IMR-90 (cell line): ENCODE results near the gene CMTM7. TPM values are rescaled to one million over a fixed set of nuclear protein-coding genes. Genes with fewer than 3 reads are reported as not detected.

Experiments used
- ATAC-seq: fragments of 200-7000 bp; cut with Tn5 transposase; 2 replicates; pipeline ENCODE4 v1.9.1; 2020; ENCODE audit warnings: low read depth, mild to moderate bottlenecking, moderate library complexity
- BruUV-seq: library from RNA; stranded (reverse); fragments of 400-500 nt; replicated peaks from 2 replicates; lab custom pipeline; 2021; lab: Mats Ljungman, UMichigan
- CTCF ChIA-PET: fragments of 300-600 bp; formaldehyde crosslinking; extraction: SDS; loops from one replicate; lab custom pipeline; 2021; ENCODE audit warnings: antibody characterized with exemption; lab: Yijun Ruan, JAX
- POLR2A ChIA-PET: fragments of 300-600 bp; sonication (Branson Sonifier 250); formaldehyde crosslinking; loops from one replicate; lab custom pipeline; 2022; ENCODE audit warnings: antibody characterized with exemption; ENCODE audit not compliant: unreplicated experiment; lab: Charles Lee
- DNase-seq: peaks from one replicate; pipeline ENCODE4 v3.0.0; 2013
- H2AFZ ChIP-seq: replicated peaks from 2 replicates; pipeline ENCODE3; 2013; ENCODE audit warnings: low read length, mild to moderate bottlenecking; ENCODE audit not compliant: poor library complexity
- H2AK5ac ChIP-seq: 2 replicates; pipeline ENCODE4 v1.6.1; 2013; ENCODE audit warnings: low read depth, low read length, inconsistent platforms
- H2AK9ac ChIP-seq: replicated peaks from 2 replicates; pipeline ENCODE3; 2013; ENCODE audit warnings: mild to moderate bottlenecking, low read depth, low read length, moderate library complexity; ENCODE audit not compliant: poor library complexity
- H2BK120ac ChIP-seq: 2 replicates; pipeline ENCODE4 v1.6.1; 2013; ENCODE audit warnings: low read depth, low read length, inconsistent platforms
- H2BK15ac ChIP-seq: 3 replicates; pipeline ENCODE4 v1.6.1; 2013; ENCODE audit warnings: low read depth, low read length, inconsistent platforms
- H2BK20ac ChIP-seq: 2 replicates; pipeline ENCODE4 v1.6.1; 2013; ENCODE audit warnings: low read depth, mild to moderate bottlenecking, inconsistent platforms, low read length, moderate library complexity
- H2BK5ac ChIP-seq: 2 replicates; pipeline ENCODE4 v1.6.1; 2013; ENCODE audit warnings: mild to moderate bottlenecking, low read depth, low read length, inconsistent platforms; ENCODE audit not compliant: poor library complexity, severe bottlenecking
- H3K14ac ChIP-seq: replicated peaks from 2 replicates; pipeline ENCODE4 v1.6.1; 2013; ENCODE audit warnings: low read depth, low read length, inconsistent platforms
- H3K18ac ChIP-seq: 2 replicates; pipeline ENCODE4 v1.6.1; 2013; ENCODE audit warnings: low read depth, low read length, control low read depth
- H3K23ac ChIP-seq: 2 replicates; pipeline ENCODE4 v1.6.1; 2013; ENCODE audit warnings: low read depth, low read length, inconsistent platforms
- H3K27ac ChIP-seq: 2 replicates; pipeline ENCODE4 v1.5.1; 2013; ENCODE audit warnings: mild to moderate bottlenecking, control low read depth, low read length; ENCODE audit not compliant: insufficient read depth
- H3K27me3 ChIP-seq: 2 replicates; pipeline ENCODE4 v1.6.1; 2013; ENCODE audit warnings: low read length; ENCODE audit not compliant: control insufficient read depth, insufficient read depth
- H3K36me3 ChIP-seq: 2 replicates; pipeline ENCODE4 v1.6.1; 2013; ENCODE audit warnings: low read length, mixed read lengths; ENCODE audit not compliant: control insufficient read depth, insufficient read depth
- H3K4ac ChIP-seq: 2 replicates; pipeline ENCODE4 v1.6.1; 2013; ENCODE audit warnings: low read depth, low read length, inconsistent platforms
- H3K4me1 ChIP-seq: 2 replicates; pipeline ENCODE4 v1.6.1; 2013; ENCODE audit warnings: low read length, mixed read lengths; ENCODE audit not compliant: control insufficient read depth, insufficient read depth
- H3K4me2 ChIP-seq: 2 replicates; pipeline ENCODE4 v1.6.1; 2013; ENCODE audit warnings: low read depth, mild to moderate bottlenecking, control low read depth, low read length, moderate library complexity
- H3K4me3 ChIP-seq: 2 replicates; pipeline ENCODE4 v1.5.1; 2013; ENCODE audit warnings: low read depth, mild to moderate bottlenecking, control low read depth, low read length, moderate library complexity; ENCODE audit not compliant: insufficient read depth
- H3K56ac ChIP-seq: 2 replicates; pipeline ENCODE4 v1.6.1; 2013; ENCODE audit warnings: low read length, inconsistent platforms; ENCODE audit not compliant: insufficient read depth; ENCODE audit errors: extremely low read depth
- H3K79me1 ChIP-seq, 2 experiments: 2 replicates each; pipeline ENCODE4 v1.6.1; 2013; ENCODE audit warnings: low read length in 2 of 2, inconsistent platforms in 1 of 2, low read depth in 1 of 2
- H3K9ac ChIP-seq: 2 replicates; pipeline ENCODE4 v1.6.1; 2013; ENCODE audit warnings: low read depth, low read length, control low read depth
- H3K9me1 ChIP-seq: 2 replicates; pipeline ENCODE4 v1.6.1; 2013; ENCODE audit warnings: low read length, inconsistent platforms; ENCODE audit not compliant: insufficient read depth
- H3K9me3 ChIP-seq: 2 replicates; pipeline ENCODE4 v1.6.1; 2013; ENCODE audit warnings: low read length; ENCODE audit not compliant: control insufficient read depth, insufficient read depth
- H4K20me1 ChIP-seq: 2 replicates; pipeline ENCODE4 v1.6.1; 2013; ENCODE audit warnings: low read length, inconsistent platforms; ENCODE audit not compliant: insufficient read depth
- H4K5ac ChIP-seq: 2 replicates; pipeline ENCODE4 v1.6.1; 2013; ENCODE audit warnings: mild to moderate bottlenecking, low read depth, low read length, control low read depth
- H4K8ac ChIP-seq, 2 experiments: 2 replicates each; pipeline ENCODE4 v1.6.1; 2013; ENCODE audit warnings: low read depth in 2 of 2, low read length in 2 of 2, control low read depth in 1 of 2, inconsistent platforms in 1 of 2
- H4K91ac ChIP-seq: 2 replicates; pipeline ENCODE4 v1.6.1; 2013; ENCODE audit warnings: low read depth, low read length, inconsistent platforms; ENCODE audit not compliant: insufficient read depth
- BHLHE40 ChIP-seq: fragments of 150-350 bp; IDR thresholded peaks from 2 replicates; pipeline ENCODE4 v1.6.1; 2016; ENCODE audit warnings: mild to moderate bottlenecking, low read depth, low read length
- CEBPB ChIP-seq: IDR thresholded peaks from 2 replicates; pipeline ENCODE4 v1.6.1; 2012; ENCODE audit warnings: low read depth, low read length, improper control_type of control experiment
- CHD1 ChIP-seq: IDR thresholded peaks from 2 replicates; pipeline ENCODE4 v1.6.1; 2012; ENCODE audit warnings: low read depth, low read length, improper control_type of control experiment
- CTCF ChIP-seq: conservative IDR thresholded peaks from 2 replicates; pipeline ENCODE4 v1.5.1; 2012; ENCODE audit warnings: mild to moderate bottlenecking, low read depth, low read length, improper control_type of control experiment
- ELK1 ChIP-seq: fragments of 150-350 bp; IDR thresholded peaks from 2 replicates; pipeline ENCODE4 v1.6.1; 2016; ENCODE audit warnings: low read depth, mild to moderate bottlenecking, low read length, moderate library complexity, borderline replicate concordance
- FOS ChIP-seq: fragments of 150-350 bp; IDR thresholded peaks from 2 replicates; pipeline ENCODE4 v1.6.1; 2016; ENCODE audit warnings: low read depth, low read length
- MAFK ChIP-seq: IDR thresholded peaks from 2 replicates; pipeline ENCODE4 v1.6.1; 2012; ENCODE audit warnings: low read depth, low read length, improper control_type of control experiment
- MAZ ChIP-seq: IDR thresholded peaks from 2 replicates; pipeline ENCODE4 v1.6.1; 2012; ENCODE audit warnings: low read depth, mild to moderate bottlenecking, low read length, improper control_type of control experiment, moderate library complexity, borderline replicate concordance
- MXI1 ChIP-seq: IDR thresholded peaks from 2 replicates; pipeline ENCODE4 v1.6.1; 2012; ENCODE audit warnings: low read depth, mild to moderate bottlenecking, low read length, moderate library complexity, borderline replicate concordance
- NFE2L2 ChIP-seq: fragments of 150-350 bp; IDR thresholded peaks from 2 replicates; pipeline ENCODE4 v1.6.1; 2016; ENCODE audit warnings: low read depth, mild to moderate bottlenecking, low read length
- POLR2A ChIP-seq: IDR thresholded peaks from 2 replicates; pipeline ENCODE4 v1.6.1; 2012; ENCODE audit warnings: mild to moderate bottlenecking, low read depth, low read length
- RAD21 ChIP-seq: IDR thresholded peaks from 2 replicates; pipeline ENCODE4 v1.6.1; 2012; ENCODE audit warnings: low read length, improper control_type of control experiment
- RCOR1 ChIP-seq: IDR thresholded peaks from 2 replicates; pipeline ENCODE4 v1.6.1; 2012; ENCODE audit warnings: mild to moderate bottlenecking, low read length, improper control_type of control experiment; ENCODE audit not compliant: insufficient replicate concordance
- RFX5 ChIP-seq: IDR thresholded peaks from 2 replicates; pipeline ENCODE4 v1.8.0; 2012; ENCODE audit warnings: low read depth, mild to moderate bottlenecking, low read length, moderate library complexity
- SMC3 ChIP-seq: fragments of 150-350 bp; IDR thresholded peaks from 2 replicates; pipeline ENCODE4 v1.6.1; 2016; ENCODE audit warnings: low read depth, mild to moderate bottlenecking, antibody characterized with exemption, low read length, moderate library complexity
- USF2 ChIP-seq: fragments of 150-350 bp; IDR thresholded peaks from 2 replicates; pipeline ENCODE4 v1.6.1; 2017; ENCODE audit warnings: mild to moderate bottlenecking, antibody characterized with exemption, low read length, low read depth
- WGBS, 2 experiments: methylation state at CpG; one replicate each; pipeline versions ENCODE4 v1.1.5 to v1.1.7; 2013; ENCODE audit warnings: missing lambda C conversion rate in 2 of 2; ENCODE audit not compliant: insufficient read length in 1 of 2; ENCODE audit errors: extremely low coverage in 2 of 2; 5-methylcytosine and 5-hydroxymethylcytosine counted together
- dilution Hi-C: fragments of 300-500 bp; cut with HindIII; formaldehyde crosslinking; loops from one replicate; pipeline ENCODE4 v1.14.3; 2018; ENCODE audit warnings: low sequenced_read_pairs; ENCODE audit not compliant: unreplicated experiment
- in situ Hi-C: fragments of 300-500 bp; cut with MboI; formaldehyde crosslinking; loops from 3 replicates; pipeline ENCODE4 v1.14.3; 2019; ENCODE audit warnings: low sequenced_read_pairs, inconsistent platforms, mixed read lengths
- intact Hi-C: fragments of 100-400 bp; cut with micrococcal nuclease; formaldehyde crosslinking; loops from 2 replicates; pipeline ENCODE4 v1.10.0; 2022
- polyA plus RNA-seq, 3 experiments: library from polyadenylated mRNA; depleted of rRNA; stranded (reverse); fragments of >200 nt; gene quantifications; 2 replicates each; pipeline ENCODE4 v1.2.3, GENCODE V29; 2012; ENCODE audit warnings: low replicate concordance in 1 of 3
- total RNA-seq: library from RNA; depleted of rRNA; stranded (reverse); fragments of >200 nt; gene quantifications from 2 replicates; pipeline ENCODE4 v1.2.3, GENCODE V29; 2012

Gene CMTM7
- total and polyA plus RNA-seq, 2 of the 4 experiments (the other 2 are of a cell fraction): 3.4 to 31.4 TPM

- Histone ChIP-seq H3K14ac (no peak overlapping the region), H3K36me3 (no peaks in the 10 kb centered on the region), H4K91ac (no peak overlapping the region), H3K4ac (no peak overlapping the region), H3K27me3 (no peaks in the 10 kb centered on the region), H3K23ac (no peak overlapping the region), H2AK5ac (no peak overlapping the region), H4K8ac (no peak overlapping the region), H3K4me2 (no peak overlapping the region), H3K9ac (no peak overlapping the region), H2AFZ (no peak overlapping the region), H3K9me1 (peaks cover 4% of the 10 kb centered on the region), H3K9me3 (no peaks in the 10 kb centered on the region), H3K79me1 (peaks cover 30 to 55% of the 10 kb centered on the region in 2 experiments), H3K18ac (no peak overlapping the region), H4K20me1 (no peaks in the 10 kb centered on the region), H2BK20ac (no peak overlapping the region), H2BK15ac (no peak overlapping the region), H4K5ac (no peak overlapping the region), H3K4me1 (peaks cover 2% of the 10 kb centered on the region; the same call in 1 of the 2 replicates), H2BK120ac (no peak overlapping the region), H3K4me3 (no peak overlapping the region), H2AK9ac (no peak overlapping the region), H2BK5ac (no peak overlapping the region), H3K27ac (no peak overlapping the region), H3K56ac (no peak overlapping the region)
- ChIA-PET CTCF (interaction anchor here (1.0 kb wide), 1 partner anchor 99 kb away, joined by 3 read pairs; no protein-coding TSS in a partner anchor), POLR2A (no interaction called here)
- TF ChIP-seq MXI1 (no peak), ELK1 (no peak), CHD1 (no peak), CEBPB (no peak), RCOR1 (no peak), FOS (no peak), SMC3 (no peak), RAD21 (no peak), MAFK (no peak), CTCF (no peak), POLR2A (no peak), BHLHE40 (no peak), NFE2L2 (no peak), RFX5 (no peak), MAZ (no peak), USF2 (no peak)
- ATAC-seq (no peak), DNase-seq (no peak)
- BruUV-seq: no TSS peak
- intact Hi-C loops (no loop called here), dilution Hi-C loops (no loop called here), in situ Hi-C loops (loop anchor here (25.0 kb wide), 1 partner anchor 267 kb away; no protein-coding TSS in a partner anchor)
- WGBS, 2 experiments: no CpG with 5 or more reads among the region's 2 CpGs
Measured at GRCh38 chr3:32395496-32395895, 3.8 kb downstream of the CMTM7 start.
